GM12878 (cell line): Measurements from ENCODE around the gene FXYD3. TPM values are rescaled to one million over a fixed set of nuclear protein-coding genes. Genes with fewer than 3 reads are reported as not detected.

Experiments
- BCLAF1 ChIP-seq: fragments of 450-650 bp; IDR thresholded peaks from 2 replicates; pipeline ENCODE4 v1.6.1; 2017; ENCODE audit warnings: antibody characterized with exemption, mild to moderate bottlenecking, moderate library complexity
- DPF2 ChIP-seq: fragments of 450-650 bp; IDR thresholded peaks from 2 replicates; pipeline ENCODE4 v1.6.1; 2017; ENCODE audit warnings: mild to moderate bottlenecking
- E2F8 ChIP-seq: fragments of 450-650 bp; IDR thresholded peaks from 2 replicates; pipeline ENCODE4 v1.6.1; 2018; ENCODE audit warnings: mild to moderate bottlenecking, low read depth, moderate library complexity; ENCODE audit not compliant: partially characterized antibody
- E4F1 ChIP-seq: fragments of 450-650 bp; IDR thresholded peaks from 2 replicates; pipeline ENCODE4 v1.6.1; 2018; ENCODE audit warnings: borderline replicate concordance, mild to moderate bottlenecking; ENCODE audit not compliant: partially characterized antibody
- EZH2 ChIP-seq: IDR thresholded peaks from 2 replicates; pipeline ENCODE4 v1.6.1; 2012; ENCODE audit warnings: low read depth, mild to moderate bottlenecking, control low read depth, inconsistent platforms, low read length, borderline replicate concordance; ENCODE audit not compliant: control insufficient read depth
- MLLT1 ChIP-seq: fragments of 450-650 bp; IDR thresholded peaks from 2 replicates; pipeline ENCODE4 v1.6.1; 2016; ENCODE audit warnings: mild to moderate bottlenecking
- NR2C1 ChIP-seq: fragments of 450-650 bp; IDR thresholded peaks from 2 replicates; pipeline ENCODE4 v1.6.1; 2017; ENCODE audit warnings: antibody characterized with exemption, mild to moderate bottlenecking, moderate library complexity
- PAX5 ChIP-seq: IDR thresholded peaks from 2 replicates; pipeline ENCODE4 v1.6.1; 2011; ENCODE audit warnings: low read depth, low read length, borderline replicate concordance
- RAD21 ChIP-seq: IDR thresholded peaks from 2 replicates; pipeline ENCODE4 v1.6.1; 2011; ENCODE audit warnings: mild to moderate bottlenecking, low read depth, low read length, moderate library complexity; ENCODE audit not compliant: insufficient read depth
- REST ChIP-seq: IDR thresholded peaks from 2 replicates; pipeline ENCODE4 v1.6.1; 2012; ENCODE audit warnings: mild to moderate bottlenecking, low read depth, low read length
- STAT3 ChIP-seq: IDR thresholded peaks from 2 replicates; pipeline ENCODE4 v1.6.1; 2011; ENCODE audit warnings: low read depth, low read length, improper control_type of control experiment
- TCF3 ChIP-seq: IDR thresholded peaks from 2 replicates; pipeline ENCODE4 v1.6.1; 2012; ENCODE audit warnings: low read depth, mild to moderate bottlenecking, low read length, borderline replicate concordance; ENCODE audit not compliant: insufficient read depth
- YY1 ChIP-seq: IDR thresholded peaks from 2 replicates; pipeline ENCODE4 v1.6.1; 2011; ENCODE audit warnings: low read depth, mild to moderate bottlenecking, low read length
- ZNF217 ChIP-seq: fragments of 450-650 bp; IDR thresholded peaks from 2 replicates; pipeline ENCODE4 v1.6.1; 2017; ENCODE audit warnings: antibody characterized with exemption, mild to moderate bottlenecking
- polyA plus RNA-seq, 11 experiments: library from polyadenylated mRNA; depleted of rRNA in 4 of 11; unstranded in 6 of 11; stranded (reverse) in 5 of 11; fragments of >200 nt; fragmentation: Nextera tagmentation in 4 of 11; fragmentation: Illumina TruSeq in 1 of 11; extraction: Ambion mirVana in 4 of 11; extraction: Trizol in 1 of 11; gene quantifications; 1 replicate in 1 of 11; 2 replicates in 10 of 11; pipeline versions ENCODE4 v1.2.1 to v1.2.3, GENCODE V29; 2011 to 2016; ENCODE audit warnings: inconsistent platforms in 2 of 11, missing spikeins in 2 of 11, low read depth in 1 of 11
- total RNA-seq, 4 experiments: library from RNA; depleted of rRNA in 3 of 4; stranded (reverse); fragments of >200 nt in 3 of 4; fragmentation: Illumina TruSeq in 1 of 4; extraction: Trizol in 1 of 4; gene quantifications; 2 replicates each; pipeline versions ENCODE4 v1.2.1 to v1.2.3, GENCODE V29; 2013 to 2021

The FXYD3 gene
- total and polyA plus RNA-seq, 10 of the 15 experiments (the other 5 are each of a cell fraction or from before 2014, with no cell fraction given) = 0.09 to 0.44 TPM; not detected in 8

GRCh38 chr19:35167251-35168119 lies 51.9 kb downstream of the FXYD3 start (continued):
- no peak for TF ChIP-seq BCLAF1
- no peak for TF ChIP-seq ZNF217
- TF ChIP-seq E4F1 = no peak
- TF ChIP-seq E2F8 = no peak
- TF ChIP-seq NR2C1 = no peak
- no peak for TF ChIP-seq STAT3
- no peak for TF ChIP-seq EZH2
- TF ChIP-seq PAX5 = no peak
- no peak for TF ChIP-seq TCF3
- TF ChIP-seq REST = no peak
- TF ChIP-seq DPF2 = 0 out of 2 replicates have a peak, but pooled peaks have one; percentile 35
- TF ChIP-seq RAD21 = no peak
- no peak for TF ChIP-seq MLLT1
- no peak for TF ChIP-seq YY1
